ENCODE results near the gene CDKAL1.

CDKAL1 gene

GRCh38 chr6:20939161-20939775 lies 405.0 kb downstream of the CDKAL1 start:
- DNase-seq = no peak

- DNase-seq = no peak
Observed at GRCh38 chr6:20943040-20943627, 408.9 kb downstream of the CDKAL1 start.

DNA sequence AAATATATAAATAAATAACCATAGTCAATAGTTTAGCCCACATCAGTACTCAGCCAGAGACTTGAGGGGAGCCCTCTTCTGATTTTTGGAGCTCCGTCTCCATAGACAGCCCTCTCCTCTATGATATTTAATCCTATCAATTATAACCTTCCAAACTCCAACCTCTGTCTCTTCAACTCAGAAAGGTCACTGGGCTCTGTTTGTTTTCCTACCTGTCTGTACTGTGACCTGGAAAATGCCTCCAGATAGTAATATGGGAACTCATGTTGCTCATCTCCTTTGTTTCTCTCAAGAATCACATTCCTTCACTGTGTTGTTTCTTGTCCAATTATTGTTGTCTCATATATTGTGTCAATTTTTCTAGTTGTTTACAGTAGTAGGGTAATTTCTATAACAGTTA lies 409.7 kb downstream of the CDKAL1 start:
- DNase-seq = no peak

DNA sequence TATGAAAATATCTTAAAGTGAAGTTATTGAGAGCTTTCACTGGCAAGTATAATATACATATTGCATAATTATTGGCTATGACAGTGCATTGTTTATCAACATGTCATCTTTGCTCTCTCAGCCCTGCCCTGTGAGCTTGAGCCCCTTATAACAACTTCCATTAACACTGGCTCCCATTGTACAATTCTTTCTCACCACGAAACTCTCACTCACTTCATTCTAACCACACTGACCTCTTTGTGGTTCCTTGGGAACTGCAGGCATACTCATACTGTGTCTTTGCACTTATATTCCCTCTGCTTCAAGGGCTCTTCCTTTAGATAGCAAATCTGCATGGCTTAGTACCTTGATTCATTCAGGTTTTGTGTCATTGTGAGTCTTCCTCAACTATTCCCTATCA lies 411.8 kb downstream of the CDKAL1 start:
- no peak for DNase-seq

GRCh38 chr6:20946890-20947289 lies 412.6 kb downstream of the CDKAL1 start:
- DNase-seq = no peak

GRCh38 chr6:20947977-20948376 lies 413.7 kb downstream of the CDKAL1 start:
- no peak for DNase-seq

DNA sequence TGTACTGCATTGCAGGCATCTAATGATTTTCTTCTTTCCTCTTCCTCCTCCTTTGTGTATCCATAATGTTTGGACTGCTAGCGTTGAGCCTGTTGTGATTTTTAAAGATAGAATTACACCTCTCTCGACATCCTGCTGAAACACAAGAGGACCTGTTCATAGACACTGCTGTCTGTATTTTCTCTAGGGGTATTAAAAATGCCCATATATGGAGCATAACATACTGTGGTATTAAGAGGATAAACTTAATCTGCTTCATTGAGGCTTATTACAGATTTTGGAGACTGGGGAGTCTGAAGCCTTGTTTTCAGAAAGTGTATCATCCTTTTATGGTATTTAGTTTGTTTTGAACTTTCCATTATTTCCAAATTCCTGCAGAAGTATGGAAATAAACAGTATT lies 414.3 kb downstream of the CDKAL1 start:
- no peak for DNase-seq

DNA sequence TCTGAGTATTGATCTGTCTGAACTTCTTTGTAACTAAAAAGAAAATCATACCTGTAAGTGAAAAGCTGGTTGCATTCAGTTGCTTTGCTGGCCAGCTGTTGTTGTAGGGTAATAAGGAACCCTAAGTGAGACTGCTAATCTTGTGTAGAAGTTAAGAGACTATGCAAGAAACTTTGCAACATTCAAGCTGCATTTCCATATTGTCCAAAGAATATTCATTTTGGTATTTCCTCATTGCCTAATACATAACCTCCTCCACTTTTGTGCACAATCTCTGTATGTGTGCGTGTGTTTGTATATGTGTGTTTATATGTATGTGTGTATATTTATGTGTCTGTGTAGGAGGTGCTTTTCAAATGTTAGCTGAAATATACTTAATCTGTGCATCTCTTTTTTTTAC lies 414.9 kb downstream of the CDKAL1 start:
- no peak for DNase-seq

GRCh38 chr6:20952699-20953474 lies 418.6 kb downstream of the CDKAL1 start:
- DNase-seq = no peak

DNA sequence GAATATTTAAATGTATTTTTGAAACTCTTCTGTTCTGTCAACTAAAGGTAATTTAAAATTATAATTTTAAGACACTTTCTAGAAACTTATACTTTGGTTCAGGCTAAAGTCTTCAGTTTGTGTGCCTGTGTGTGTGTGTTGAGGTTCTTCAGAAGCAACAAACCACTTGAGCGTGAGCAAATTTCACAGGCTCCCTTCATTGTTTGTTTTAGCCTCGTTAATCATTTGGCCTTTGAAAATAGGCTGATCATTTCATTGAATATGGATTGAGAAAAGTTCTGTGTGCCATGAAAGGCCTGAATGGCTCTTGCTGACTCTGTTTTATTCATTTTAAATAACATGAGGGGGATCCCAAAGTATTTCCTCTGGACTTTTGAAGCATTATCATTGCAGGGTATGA lies 420.1 kb downstream of the CDKAL1 start:
- DNase-seq = no peak

GRCh38 chr6:20955131-20955530 lies 420.9 kb downstream of the CDKAL1 start:
- no peak for DNase-seq

- no peak for DNase-seq
Observed at GRCh38 chr6:20955751-20956150, 421.5 kb downstream of the CDKAL1 start.

GRCh38 chr6:20960067-20960466 lies 425.8 kb downstream of the CDKAL1 start:
- no peak for DNase-seq

DNA sequence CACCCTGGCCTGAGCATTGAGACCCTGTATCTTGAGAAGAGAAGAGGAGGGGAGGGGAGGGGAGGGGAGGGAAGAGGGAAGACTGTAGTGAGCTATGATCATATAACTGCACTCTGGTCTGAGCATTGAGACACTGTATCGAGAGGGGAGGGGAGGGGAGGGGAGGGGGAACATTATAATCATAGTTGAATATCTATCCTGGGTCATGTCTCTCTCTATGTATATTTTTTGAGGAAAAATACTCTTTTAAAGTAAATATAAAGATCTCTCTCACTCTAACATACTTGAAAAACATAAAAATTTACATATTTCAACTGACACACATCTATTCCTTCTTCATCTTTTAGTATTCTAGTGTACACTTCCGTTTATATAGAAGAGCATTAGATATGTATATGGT lies 431.0 kb downstream of the CDKAL1 start:
- no peak for DNase-seq

GRCh38 chr6:20965915-20966314 lies 431.7 kb downstream of the CDKAL1 start:
- DNase-seq = no peak

GRCh38 chr6:20969551-20969950 lies 435.3 kb downstream of the CDKAL1 start:
- no peak for DNase-seq

GRCh38 chr6:20976391-20976918 lies 442.2 kb downstream of the CDKAL1 start:
- no peak for DNase-seq

DNA sequence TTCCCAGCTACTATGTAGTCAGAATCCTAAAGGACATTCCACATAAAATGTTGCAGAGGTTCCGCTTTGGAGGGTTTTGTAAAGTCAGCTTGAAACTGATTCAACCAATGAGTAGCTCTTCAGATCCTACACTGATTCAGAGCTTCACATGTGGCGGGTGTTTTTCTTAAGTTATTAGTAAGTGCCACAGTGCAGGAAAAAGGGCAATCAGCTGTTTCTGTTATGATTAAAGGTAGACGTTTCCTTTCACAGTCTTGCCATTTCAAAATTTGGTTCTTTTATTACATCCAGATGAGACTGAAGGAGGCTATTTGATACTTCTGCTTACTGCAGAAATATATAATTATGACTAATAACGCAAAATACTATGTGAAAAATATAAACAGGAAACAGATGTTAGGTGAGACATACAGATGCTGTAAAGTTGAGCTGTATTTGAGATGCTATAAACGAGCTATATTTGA lies 443.9 kb downstream of the CDKAL1 start:
- DNase-seq = no peak

- no peak for DNase-seq
Observed at GRCh38 chr6:20979076-20979475, 444.8 kb downstream of the CDKAL1 start.

DNA sequence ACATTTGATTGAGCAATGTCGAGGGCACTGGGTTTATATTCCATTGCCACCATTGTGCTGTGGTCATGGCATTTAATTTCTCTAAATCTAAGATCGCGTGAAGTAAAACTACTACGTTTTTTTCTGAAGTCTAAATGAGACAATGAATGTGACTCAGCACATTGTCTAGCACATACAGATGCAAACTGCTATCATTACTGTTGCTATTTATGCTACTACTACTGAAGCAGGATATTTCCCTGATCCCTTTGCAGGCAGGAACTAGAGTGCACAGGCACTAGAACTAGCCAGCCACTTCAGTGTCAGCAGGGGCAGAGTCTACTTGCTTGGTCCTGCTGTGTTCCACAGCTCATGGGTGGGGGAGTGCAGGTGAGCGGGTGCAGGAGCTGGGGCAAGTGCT lies 449.7 kb downstream of the CDKAL1 start:
- DNase-seq = no peak

- DNase-seq = no peak
Observed at GRCh38 chr6:20985821-20986220, 451.6 kb downstream of the CDKAL1 start.

GRCh38 chr6:20991910-20992309 lies 457.7 kb downstream of the CDKAL1 start:
- no peak for DNase-seq

- DNase-seq = no peak
Observed at GRCh38 chr6:20996099-20996498, 461.8 kb downstream of the CDKAL1 start.

DNA sequence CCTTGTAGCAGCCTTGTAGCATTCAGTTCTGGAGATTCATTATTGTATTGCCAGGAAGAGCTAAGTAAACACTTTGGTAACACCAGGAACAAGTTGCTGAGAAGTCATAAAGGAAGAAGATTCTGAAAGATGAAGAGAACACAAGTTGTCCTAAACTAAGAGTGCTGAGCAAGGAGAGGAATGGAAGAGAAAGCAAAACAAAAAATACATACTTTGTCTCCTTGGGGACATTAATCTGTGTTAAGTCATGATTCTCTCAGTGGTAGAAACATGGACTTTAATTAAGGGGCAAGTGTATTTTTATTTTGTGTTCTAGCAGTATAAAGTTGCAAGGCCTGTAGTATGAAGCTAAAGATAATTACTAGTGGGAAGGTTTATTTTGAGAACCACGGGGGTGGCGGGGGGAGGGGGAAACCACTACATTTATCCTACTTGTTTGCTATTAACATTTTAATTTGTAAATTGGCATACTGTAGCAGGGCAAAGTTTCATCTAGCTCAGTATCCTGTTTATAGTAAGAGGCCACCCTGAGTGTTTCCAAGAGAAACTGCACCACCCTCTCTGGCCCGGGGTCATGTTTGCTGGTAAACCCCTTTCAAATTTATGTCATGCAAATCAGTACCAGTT lies 463.0 kb downstream of the CDKAL1 start:
- no peak for DNase-seq
